PFSK-1 (cell line): ENCODE results near the gene DIRAS1.

Experiments
- POLR2AphosphoS5 ChIP-seq: IDR thresholded peaks from 2 replicates; pipeline ENCODE4 v1.6.1; 2012; ENCODE audit warnings: low read depth, mild to moderate bottlenecking, control low read depth, low read length, moderate library complexity
- SIN3A ChIP-seq: IDR thresholded peaks from 2 replicates; pipeline ENCODE4 v1.6.1; 2012; ENCODE audit warnings: mild to moderate bottlenecking, low read length, moderate library complexity, borderline replicate concordance; ENCODE audit not compliant: insufficient read depth

DNA sequence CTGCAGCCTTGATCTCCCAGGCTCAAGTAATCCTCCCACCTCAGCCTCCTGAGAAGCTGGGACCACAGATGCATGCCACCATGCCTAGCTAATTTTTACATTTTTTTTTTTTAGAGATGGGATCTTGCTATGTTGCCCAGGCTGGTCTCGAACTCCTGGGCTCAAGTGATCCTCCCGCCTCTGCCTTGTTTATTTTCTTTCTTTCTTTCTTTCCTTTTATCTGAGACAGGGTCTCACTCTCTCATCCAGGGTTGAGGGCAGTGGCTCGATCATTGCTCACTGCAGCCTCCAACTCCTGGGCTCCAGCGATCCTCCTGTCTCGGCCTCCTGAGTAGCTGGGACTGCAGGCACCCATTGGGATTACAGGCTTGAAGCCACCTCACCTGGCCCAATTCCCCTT is 14.9 kb downstream of the DIRAS1 start:
- TF ChIP-seq POLR2AphosphoS5 (no peak), SIN3A (no peak)
